HAP-1 (cell line): ENCODE measurements around the gene C10orf143.
"Not testable (repeated sequence)": the region's sequence is repeated elsewhere in the genome, so short reads cannot be mapped to it uniquely, and the experiment has no call there.

Experiments
- DNase-seq, 2 experiments: peaks; one replicate each; pipeline ENCODE4 v3.0.0-alpha.2; 2016 to 2020; ENCODE audit warnings: low spot score in 2 of 2
- H3K27me3 ChIP-seq: fragments of 250-450 bp; sonication (Bioruptor Pico); 2 replicates; pipeline ENCODE4 v1.5.1; 2020; ENCODE audit warnings: low read depth, mild to moderate bottlenecking, moderate library complexity
- H3K36me3 ChIP-seq: fragments of 250-450 bp; sonication (Bioruptor Pico); replicated peaks from 2 replicates; pipeline ENCODE4 v1.5.1; 2020; ENCODE audit warnings: mild to moderate bottlenecking
- H3K4me1 ChIP-seq: fragments of 250-450 bp; sonication (Bioruptor Pico); 2 replicates; pipeline ENCODE4 v1.5.1; 2020; ENCODE audit warnings: mild to moderate bottlenecking
- H3K4me3 ChIP-seq: fragments of 250-450 bp; sonication (Bioruptor Pico); 2 replicates; pipeline ENCODE4 v1.5.1; 2020; ENCODE audit warnings: mild to moderate bottlenecking, moderate library complexity
- H3K9me3 ChIP-seq: fragments of 250-450 bp; sonication (Bioruptor Pico); 2 replicates; pipeline ENCODE4 v1.5.1; 2020; ENCODE audit warnings: mild to moderate bottlenecking, moderate library complexity
- in situ Hi-C: fragments of 300-500 bp; cut with MboI; formaldehyde crosslinking; loops from 3 replicates; pipeline ENCODE4 v1.14.3; 2020; ENCODE audit warnings: low sequenced_read_pairs, inconsistent platforms, mixed read lengths

C10orf143 gene

GRCh38 chr10:130105724-130106123, 4.9 kb downstream of the C10orf143 start:
- no peak for DNase-seq
- in situ Hi-C loops, result loop anchor here (25.0 kb wide), 1 partner anchor 243 kb away; no protein-coding TSS in a partner anchor
- Histone ChIP-seq H3K4me3 (no peak overlapping the region), H3K9me3 (no peaks in the 10 kb centered on the region), H3K4me1 (peaks cover 8% of the 10 kb centered on the region), H3K36me3 (no peaks in the 10 kb centered on the region; the same call in 1 of the 2 replicates), H3K27me3 (no peaks in the 10 kb centered on the region)

GRCh38 chr10:130099344-130099743, 11.3 kb downstream of the C10orf143 start:
- Histone ChIP-seq H3K9me3 (no peaks in the 10 kb centered on the region), H3K4me3 (no peak overlapping the region), H3K36me3 (no peaks in the 10 kb centered on the region), H3K27me3 (no peaks in the 10 kb centered on the region), H3K4me1 (no peaks in the 10 kb centered on the region)
- no peak for DNase-seq
- in situ Hi-C loops, result no loop called here

- H3K27me3 ChIP-seq, H3K4me3 ChIP-seq, H3K36me3 ChIP-seq, DNase-seq, H3K4me1 ChIP-seq, in situ Hi-C loops, H3K9me3 ChIP-seq: not testable (repeated sequence)
Observed at GRCh38 chr10:130090565-130090964, 20.1 kb downstream of the C10orf143 start.

GRCh38 chr10:130080461-130080814, 30.2 kb downstream of the C10orf143 start:
- DNase-seq, result no peak

GRCh38 chr10:130079614-130080460, 30.8 kb downstream of the C10orf143 start:
- Histone ChIP-seq H3K9me3 (no peaks in the 10 kb centered on the region), H3K36me3 (no peaks in the 10 kb centered on the region), H3K4me1 (peaks cover 9% of the 10 kb centered on the region), H3K27me3 (no peaks in the 10 kb centered on the region), H3K4me3 (no peak overlapping the region)
- no peak for DNase-seq
- in situ Hi-C loops, result no loop called here

More at GRCh38 chr10:130080461-130080814, 30.2 kb downstream of the C10orf143 start:
- Histone ChIP-seq H3K9me3 (no peaks in the 10 kb centered on the region), H3K4me1 (peaks cover 9% of the 10 kb centered on the region), H3K4me3 (no peak overlapping the region), H3K36me3 (no peaks in the 10 kb centered on the region), H3K27me3 (no peaks in the 10 kb centered on the region)
- in situ Hi-C loops, result no loop called here

- DNase-seq, result peak in 1 of 2 experiments; percentile 6
- H3K9me3 ChIP-seq, result no peaks in the 10 kb centered on the region
- no peak overlapping the region for H3K4me3 ChIP-seq
- no peaks in the 10 kb centered on the region for H3K27me3 ChIP-seq
- in situ Hi-C loops, result no loop called here
- peaks cover 9% of the 10 kb centered on the region for H3K4me1 ChIP-seq
- H3K36me3 ChIP-seq, result no peaks in the 10 kb centered on the region
Observed at GRCh38 chr10:130078120-130078519, 32.5 kb downstream of the C10orf143 start.

- no peaks in the 10 kb centered on the region for H3K9me3 ChIP-seq
- H3K36me3 ChIP-seq, result no peaks in the 10 kb centered on the region
- H3K4me3 ChIP-seq, result no peak overlapping the region
- no peak for DNase-seq
- peaks cover 9% of the 10 kb centered on the region for H3K4me1 ChIP-seq
- in situ Hi-C loops, result no loop called here
- no peaks in the 10 kb centered on the region for H3K27me3 ChIP-seq
Observed at GRCh38 chr10:130076681-130077080, 33.9 kb downstream of the C10orf143 start.

- no peak for DNase-seq
- in situ Hi-C loops, result no loop called here
- Histone ChIP-seq H3K4me3 (no peak overlapping the region), H3K36me3 (no peaks in the 10 kb centered on the region), H3K27me3 (no peaks in the 10 kb centered on the region), H3K4me1 (peaks cover 9% of the 10 kb centered on the region), H3K9me3 (no peaks in the 10 kb centered on the region)
Observed at GRCh38 chr10:130074639-130075038, 36.0 kb downstream of the C10orf143 start.

- DNase-seq, result no peak
- no peaks in the 10 kb centered on the region for H3K36me3 ChIP-seq
- no peaks in the 10 kb centered on the region for H3K9me3 ChIP-seq
- no peaks in the 10 kb centered on the region for H3K27me3 ChIP-seq
- H3K4me3 ChIP-seq, result no peak overlapping the region
- in situ Hi-C loops, result no loop called here
- H3K4me1 ChIP-seq, result peaks cover 9% of the 10 kb centered on the region
Observed at GRCh38 chr10:130073912-130074311, 36.7 kb downstream of the C10orf143 start.

GRCh38 chr10:130072247-130072646, 38.4 kb downstream of the C10orf143 start:
- Histone ChIP-seq H3K4me3 (no peak overlapping the region), H3K36me3 (no peaks in the 10 kb centered on the region), H3K4me1 (no peaks in the 10 kb centered on the region), H3K27me3 (no peaks in the 10 kb centered on the region), H3K9me3 (no peaks in the 10 kb centered on the region)
- in situ Hi-C loops, result no loop called here
- no peak for DNase-seq

- no peaks in the 10 kb centered on the region for H3K27me3 ChIP-seq
- in situ Hi-C loops, result no loop called here
Observed at GRCh38 chr10:130067893-130068292, 42.7 kb downstream of the C10orf143 start.

GRCh38 chr10:130066743-130067142, 43.9 kb downstream of the C10orf143 start:
- in situ Hi-C loops, result no loop called here
- Histone ChIP-seq H3K4me1 (no peaks in the 10 kb centered on the region), H3K27me3 (no peaks in the 10 kb centered on the region), H3K9me3 (no peaks in the 10 kb centered on the region), H3K36me3 (no peaks in the 10 kb centered on the region), H3K4me3 (no peak overlapping the region)
- DNase-seq, result no peak

More at GRCh38 chr10:130067893-130068292, 42.7 kb downstream of the C10orf143 start:
- no peaks in the 10 kb centered on the region for H3K4me1 ChIP-seq
- no peak overlapping the region for H3K4me3 ChIP-seq
- H3K9me3 ChIP-seq, result no peaks in the 10 kb centered on the region
- H3K36me3 ChIP-seq, result no peaks in the 10 kb centered on the region
- no peak for DNase-seq

- no peaks in the 10 kb centered on the region for H3K27me3 ChIP-seq
- DNase-seq, result no peak
Observed at GRCh38 chr10:130065251-130065650, 45.4 kb downstream of the C10orf143 start.

GRCh38 chr10:130064783-130065182, 45.8 kb downstream of the C10orf143 start:
- Histone ChIP-seq H3K36me3 (no peaks in the 10 kb centered on the region), H3K27me3 (no peaks in the 10 kb centered on the region), H3K4me1 (no peaks in the 10 kb centered on the region), H3K9me3 (no peaks in the 10 kb centered on the region), H3K4me3 (no peak overlapping the region)
- no peak for DNase-seq
- in situ Hi-C loops, result no loop called here

More at GRCh38 chr10:130065251-130065650, 45.4 kb downstream of the C10orf143 start:
- no peaks in the 10 kb centered on the region for H3K9me3 ChIP-seq
- H3K4me3 ChIP-seq, result no peak overlapping the region
- no peaks in the 10 kb centered on the region for H3K4me1 ChIP-seq
- no peaks in the 10 kb centered on the region for H3K36me3 ChIP-seq
- in situ Hi-C loops, result no loop called here
